Neural cell (in vitro differentiated cells): ENCODE data around the gene APOBEC3F. TPM values are rescaled to one million over a fixed set of nuclear protein-coding genes. Genes with fewer than 3 reads are reported as not detected.

Source experiments
- H2AFZ ChIP-seq: fragments of 200-600, 300-800 bp; sonication (generic), shearing (Covaris generic); 2 replicates; pipeline ENCODE4 v1.6.0; 2014; ENCODE audit warnings: low read depth, mild to moderate bottlenecking, antibody characterized with exemption, low read length, moderate library complexity
- H3F3A ChIP-seq: fragments of 200-600 bp; shearing (Covaris generic); 2 replicates; pipeline ENCODE4 v1.6.1; 2016; ENCODE audit warnings: mild to moderate bottlenecking, moderate library complexity, mixed read lengths, antibody characterized with exemption, low read length; ENCODE audit not compliant: insufficient read depth, poor library complexity, severe bottlenecking
- H3K27ac ChIP-seq: fragments of 200-600, 300-800 bp; sonication (generic), shearing (Covaris generic); 2 replicates; pipeline ENCODE4 v1.5.1; 2014; ENCODE audit warnings: mild to moderate bottlenecking, low read length, moderate library complexity
- H3K27me3 ChIP-seq: fragments of 300-800, 200-600 bp; sonication (generic), shearing (Covaris generic); 2 replicates; pipeline ENCODE4 v1.6.0; 2014; ENCODE audit warnings: mild to moderate bottlenecking, low read depth, low read length, moderate library complexity; ENCODE audit not compliant: insufficient read depth
- H3K36me3 ChIP-seq: fragments of 300-800, 200-600 bp; sonication (generic), shearing (Covaris generic); 2 replicates; pipeline ENCODE4 v1.5.1; 2014; ENCODE audit warnings: mild to moderate bottlenecking, antibody characterized with exemption, low read length, moderate library complexity; ENCODE audit not compliant: insufficient read depth
- H3K4me2 ChIP-seq: fragments of 300-800, 200-600 bp; sonication (generic), shearing (Covaris generic); 2 replicates; pipeline ENCODE4 v1.6.0; 2014; ENCODE audit warnings: mild to moderate bottlenecking, low read length
- H3K4me3 ChIP-seq: fragments of 300-800, 200-600 bp; sonication (generic), shearing (Covaris generic); 2 replicates; pipeline ENCODE4 v1.5.1; 2014; ENCODE audit warnings: mild to moderate bottlenecking, low read length, moderate library complexity
- H3K79me2 ChIP-seq: fragments of 200-600 bp; shearing (Covaris generic); replicated peaks from 2 replicates; pipeline ENCODE4 v1.6.0; 2014; ENCODE audit warnings: mild to moderate bottlenecking, low read length, moderate library complexity; ENCODE audit not compliant: insufficient read depth
- H3K9ac ChIP-seq: fragments of 300-800, 200-600 bp; sonication (generic), shearing (Covaris generic); 2 replicates; pipeline ENCODE4 v1.6.1; 2016; ENCODE audit warnings: mild to moderate bottlenecking, low read length, mixed read lengths
- H3K9me2 ChIP-seq: fragments of 200-600 bp; shearing (Covaris generic); 2 replicates; pipeline ENCODE4 v1.6.1; 2016; ENCODE audit warnings: mild to moderate bottlenecking, low read length, mixed read lengths; ENCODE audit not compliant: insufficient read depth
- H3K9me3 ChIP-seq: fragments of 200-600, 300-800 bp; sonication (generic), shearing (Covaris generic); 2 replicates; pipeline ENCODE4 v1.6.1; 2016; ENCODE audit warnings: mild to moderate bottlenecking, mixed run types, low read length, moderate library complexity, mixed read lengths
- H4K20me1 ChIP-seq: fragments of 200-600 bp; shearing (Covaris generic); 2 replicates; pipeline ENCODE4 v1.6.1; 2016; ENCODE audit warnings: mild to moderate bottlenecking, mixed run types; ENCODE audit not compliant: insufficient read depth
- CTCF ChIP-seq: fragments of 450-650 bp; IDR thresholded peaks from 2 replicates; pipeline ENCODE4 v1.5.1; 2014; ENCODE audit warnings: antibody characterized with exemption, mild to moderate bottlenecking, moderate library complexity; ENCODE audit not compliant: poor library complexity, severe bottlenecking
- EP300 ChIP-seq: fragments of 450-650 bp; conservative IDR thresholded peaks from 2 replicates; pipeline ENCODE4 v1.6.1; 2014; ENCODE audit warnings: antibody characterized with exemption, mild to moderate bottlenecking, moderate library complexity; ENCODE audit not compliant: poor library complexity, severe bottlenecking
- EZH2 ChIP-seq: fragments of 200-600, 300-800 bp; shearing (Covaris generic), sonication (generic); IDR thresholded peaks from 2 replicates; pipeline ENCODE4 v1.6.1; 2014; ENCODE audit warnings: antibody characterized with exemption, low read length, borderline replicate concordance, mild to moderate bottlenecking; ENCODE audit not compliant: insufficient read depth, poor library complexity, severe bottlenecking
- MXI1 ChIP-seq: fragments of 450-650 bp; conservative IDR thresholded peaks from 2 replicates; pipeline ENCODE4 v1.6.1; 2014; ENCODE audit warnings: antibody characterized with exemption, mild to moderate bottlenecking; ENCODE audit not compliant: poor library complexity, severe bottlenecking
- POLR2AphosphoS5 ChIP-seq: IDR thresholded peaks from 2 replicates; pipeline ENCODE4 v1.6.1; 2012
- RAD21 ChIP-seq: fragments of 450-650 bp; conservative IDR thresholded peaks from 2 replicates; pipeline ENCODE4 v1.6.1; 2014; ENCODE audit warnings: antibody characterized with exemption, mild to moderate bottlenecking, moderate library complexity
- SMC3 ChIP-seq: fragments of 450-650 bp; conservative IDR thresholded peaks from 2 replicates; pipeline ENCODE4 v1.6.1; 2014; ENCODE audit warnings: antibody characterized with exemption, mild to moderate bottlenecking, moderate library complexity; ENCODE audit not compliant: poor library complexity
- TAF1 ChIP-seq: IDR thresholded peaks from 2 replicates; pipeline ENCODE4 v1.6.1; 2012; ENCODE audit warnings: low read depth
- polyA plus RNA-seq: library from polyadenylated mRNA; depleted of rRNA; stranded (reverse); fragments of >200 nt; gene quantifications from 2 replicates; pipeline ENCODE4 v1.2.3, GENCODE V29; 2014
- TF ChIP-seq, protein P1 (sequence below): IDR thresholded peaks from 2 replicates; pipeline ENCODE4 v1.6.1; 2012; ENCODE audit warnings: borderline replicate concordance

The APOBEC3F gene
- polyA plus RNA-seq, 1 donor from 2014 or later, result not detected

- Histone ChIP-seq H3K4me3 (no peak overlapping the region), H3K9me3 (no peaks in the 10 kb centered on the region), H3K4me2 (no peak overlapping the region), H3F3A (no peaks in the 10 kb centered on the region), H2AFZ (no peak overlapping the region), H3K79me2 (no peaks in the 10 kb centered on the region), H3K36me3 (no peaks in the 10 kb centered on the region), H4K20me1 (no peaks in the 10 kb centered on the region), H3K27ac (no peak overlapping the region), H3K9me2 (no peaks in the 10 kb centered on the region), H3K27me3 (no peaks in the 10 kb centered on the region), H3K9ac (no peak overlapping the region)
- TF ChIP-seq TAF1 (no peak), POLR2AphosphoS5 (no peak), CTCF (no peak), EZH2 (no peak), SMC3 (no peak), RAD21 (no peak), EP300 (no peak), MXI1 (no peak)
- TF ChIP-seq, protein P1, sequence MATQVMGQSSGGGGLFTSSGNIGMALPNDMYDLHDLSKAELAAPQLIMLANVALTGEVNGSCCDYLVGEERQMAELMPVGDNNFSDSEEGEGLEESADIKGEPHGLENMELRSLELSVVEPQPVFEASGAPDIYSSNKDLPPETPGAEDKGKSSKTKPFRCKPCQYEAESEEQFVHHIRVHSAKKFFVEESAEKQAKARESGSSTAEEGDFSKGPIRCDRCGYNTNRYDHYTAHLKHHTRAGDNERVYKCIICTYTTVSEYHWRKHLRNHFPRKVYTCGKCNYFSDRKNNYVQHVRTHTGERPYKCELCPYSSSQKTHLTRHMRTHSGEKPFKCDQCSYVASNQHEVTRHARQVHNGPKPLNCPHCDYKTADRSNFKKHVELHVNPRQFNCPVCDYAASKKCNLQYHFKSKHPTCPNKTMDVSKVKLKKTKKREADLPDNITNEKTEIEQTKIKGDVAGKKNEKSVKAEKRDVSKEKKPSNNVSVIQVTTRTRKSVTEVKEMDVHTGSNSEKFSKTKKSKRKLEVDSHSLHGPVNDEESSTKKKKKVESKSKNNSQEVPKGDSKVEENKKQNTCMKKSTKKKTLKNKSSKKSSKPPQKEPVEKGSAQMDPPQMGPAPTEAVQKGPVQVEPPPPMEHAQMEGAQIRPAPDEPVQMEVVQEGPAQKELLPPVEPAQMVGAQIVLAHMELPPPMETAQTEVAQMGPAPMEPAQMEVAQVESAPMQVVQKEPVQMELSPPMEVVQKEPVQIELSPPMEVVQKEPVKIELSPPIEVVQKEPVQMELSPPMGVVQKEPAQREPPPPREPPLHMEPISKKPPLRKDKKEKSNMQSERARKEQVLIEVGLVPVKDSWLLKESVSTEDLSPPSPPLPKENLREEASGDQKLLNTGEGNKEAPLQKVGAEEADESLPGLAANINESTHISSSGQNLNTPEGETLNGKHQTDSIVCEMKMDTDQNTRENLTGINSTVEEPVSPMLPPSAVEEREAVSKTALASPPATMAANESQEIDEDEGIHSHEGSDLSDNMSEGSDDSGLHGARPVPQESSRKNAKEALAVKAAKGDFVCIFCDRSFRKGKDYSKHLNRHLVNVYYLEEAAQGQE, result no peak
These were observed 47.4 kb downstream of the APOBEC3F start for GRCh38 chr22:39087881-39088684.

GRCh38 chr22:39088685-39089032 lies 48.0 kb downstream of the APOBEC3F start:
- Histone ChIP-seq H3K9me3 (no peaks in the 10 kb centered on the region), H3K79me2 (no peaks in the 10 kb centered on the region), H3K4me2 (no peak overlapping the region), H3F3A (no peaks in the 10 kb centered on the region), H3K9me2 (no peaks in the 10 kb centered on the region), H3K4me3 (no peak overlapping the region), H3K27me3 (no peaks in the 10 kb centered on the region), H3K36me3 (no peaks in the 10 kb centered on the region), H4K20me1 (no peaks in the 10 kb centered on the region), H3K9ac (no peak overlapping the region), H2AFZ (no peak overlapping the region), H3K27ac (no peak overlapping the region)
- TF ChIP-seq EZH2, result no peak
- no peak for TF ChIP-seq TAF1
- no peak for TF ChIP-seq RAD21
- no peak for TF ChIP-seq MXI1
- TF ChIP-seq, protein P1, result no peak
- TF ChIP-seq POLR2AphosphoS5, result no peak
- no peak for TF ChIP-seq SMC3
- TF ChIP-seq EP300, result no peak
- TF ChIP-seq CTCF, result no peak
